ENCODE data around the gene EFS.

DNA sequence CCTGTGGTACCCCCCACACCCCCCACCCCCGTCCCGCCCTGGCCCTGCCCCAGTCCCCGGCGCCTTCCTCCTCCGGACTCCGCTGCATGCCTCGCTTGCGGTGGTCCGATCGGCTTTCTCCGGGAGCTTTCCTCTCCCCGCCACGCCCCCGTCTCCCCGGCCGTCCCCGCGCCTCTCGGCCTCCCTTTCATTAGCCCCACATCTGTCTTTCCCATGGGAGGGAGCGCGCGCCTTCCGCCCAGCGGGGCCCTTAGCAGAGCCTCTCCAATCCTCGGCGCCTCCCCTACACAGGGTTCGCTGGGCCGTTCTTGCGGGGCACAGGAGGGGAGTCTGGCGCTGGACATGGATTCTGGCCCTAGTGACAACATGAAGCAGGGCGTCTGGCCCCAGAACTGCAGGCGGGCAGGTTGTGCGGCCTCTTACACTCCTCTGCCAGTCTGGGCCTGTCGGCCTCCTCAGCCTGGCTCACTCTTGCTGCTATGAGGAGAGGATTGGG is 1.5 kb upstream of the EFS start:
- TF ChIP-seq, protein P1, sequence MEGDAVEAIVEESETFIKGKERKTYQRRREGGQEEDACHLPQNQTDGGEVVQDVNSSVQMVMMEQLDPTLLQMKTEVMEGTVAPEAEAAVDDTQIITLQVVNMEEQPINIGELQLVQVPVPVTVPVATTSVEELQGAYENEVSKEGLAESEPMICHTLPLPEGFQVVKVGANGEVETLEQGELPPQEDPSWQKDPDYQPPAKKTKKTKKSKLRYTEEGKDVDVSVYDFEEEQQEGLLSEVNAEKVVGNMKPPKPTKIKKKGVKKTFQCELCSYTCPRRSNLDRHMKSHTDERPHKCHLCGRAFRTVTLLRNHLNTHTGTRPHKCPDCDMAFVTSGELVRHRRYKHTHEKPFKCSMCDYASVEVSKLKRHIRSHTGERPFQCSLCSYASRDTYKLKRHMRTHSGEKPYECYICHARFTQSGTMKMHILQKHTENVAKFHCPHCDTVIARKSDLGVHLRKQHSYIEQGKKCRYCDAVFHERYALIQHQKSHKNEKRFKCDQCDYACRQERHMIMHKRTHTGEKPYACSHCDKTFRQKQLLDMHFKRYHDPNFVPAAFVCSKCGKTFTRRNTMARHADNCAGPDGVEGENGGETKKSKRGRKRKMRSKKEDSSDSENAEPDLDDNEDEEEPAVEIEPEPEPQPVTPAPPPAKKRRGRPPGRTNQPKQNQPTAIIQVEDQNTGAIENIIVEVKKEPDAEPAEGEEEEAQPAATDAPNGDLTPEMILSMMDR (tag by site-specific recombination; IDR thresholded peaks at IDR 0.05): no peak
- TF ChIP-seq SALL2 (tag by site-specific recombination; IDR thresholded peaks at IDR 0.05; ENCODE audit: borderline replicate concordance) (no peak), WT1 (tag by site-specific recombination; IDR thresholded peaks at IDR 0.05) (no peak), ZBTB21 (tag by site-specific recombination; IDR thresholded peaks at IDR 0.05) (no peak), ZNF561 (tag by site-specific recombination; IDR thresholded peaks at IDR 0.05; ENCODE audit: borderline replicate concordance) (no peak), ZSCAN30 (tag by site-specific recombination; IDR thresholded peaks at IDR 0.05) (no peak), ZNF19 (tag by site-specific recombination; IDR thresholded peaks at IDR 0.05; ENCODE audit: low read depth) (no peak), ZNF660 (tag by site-specific recombination; IDR thresholded peaks at IDR 0.05) (no peak), ZBTB7A (tag by site-specific recombination; IDR thresholded peaks at IDR 0.05; ENCODE audit: low read depth) (no peak), ZNF776 (tag by site-specific recombination; IDR thresholded peaks at IDR 0.05; ENCODE audit: borderline replicate concordance) (no peak), ZNF426 (tag by site-specific recombination; IDR thresholded peaks at IDR 0.05) (no peak)
- TF ChIP-seq, protein P2, sequence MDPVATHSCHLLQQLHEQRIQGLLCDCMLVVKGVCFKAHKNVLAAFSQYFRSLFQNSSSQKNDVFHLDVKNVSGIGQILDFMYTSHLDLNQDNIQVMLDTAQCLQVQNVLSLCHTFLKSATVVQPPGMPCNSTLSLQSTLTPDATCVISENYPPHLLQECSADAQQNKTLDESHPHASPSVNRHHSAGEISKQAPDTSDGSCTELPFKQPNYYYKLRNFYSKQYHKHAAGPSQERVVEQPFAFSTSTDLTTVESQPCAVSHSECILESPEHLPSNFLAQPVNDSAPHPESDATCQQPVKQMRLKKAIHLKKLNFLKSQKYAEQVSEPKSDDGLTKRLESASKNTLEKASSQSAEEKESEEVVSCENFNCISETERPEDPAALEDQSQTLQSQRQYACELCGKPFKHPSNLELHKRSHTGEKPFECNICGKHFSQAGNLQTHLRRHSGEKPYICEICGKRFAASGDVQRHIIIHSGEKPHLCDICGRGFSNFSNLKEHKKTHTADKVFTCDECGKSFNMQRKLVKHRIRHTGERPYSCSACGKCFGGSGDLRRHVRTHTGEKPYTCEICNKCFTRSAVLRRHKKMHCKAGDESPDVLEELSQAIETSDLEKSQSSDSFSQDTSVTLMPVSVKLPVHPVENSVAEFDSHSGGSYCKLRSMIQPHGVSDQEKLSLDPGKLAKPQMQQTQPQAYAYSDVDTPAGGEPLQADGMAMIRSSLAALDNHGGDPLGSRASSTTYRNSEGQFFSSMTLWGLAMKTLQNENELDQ (tag by site-specific recombination; IDR thresholded peaks at IDR 0.05; ENCODE audit: low read depth): no peak
